GM18867 (cell line): ENCODE results near the gene CDH18.

Source experiments
- ATAC-seq: cut with Tn5 transposase; IDR thresholded peaks from one replicate; pipeline ENCODE4 v1.9.1; 2021; ENCODE audit warnings: mild to moderate bottlenecking, moderate library complexity; ENCODE audit not compliant: unreplicated experiment

Gene CDH18

DNA sequence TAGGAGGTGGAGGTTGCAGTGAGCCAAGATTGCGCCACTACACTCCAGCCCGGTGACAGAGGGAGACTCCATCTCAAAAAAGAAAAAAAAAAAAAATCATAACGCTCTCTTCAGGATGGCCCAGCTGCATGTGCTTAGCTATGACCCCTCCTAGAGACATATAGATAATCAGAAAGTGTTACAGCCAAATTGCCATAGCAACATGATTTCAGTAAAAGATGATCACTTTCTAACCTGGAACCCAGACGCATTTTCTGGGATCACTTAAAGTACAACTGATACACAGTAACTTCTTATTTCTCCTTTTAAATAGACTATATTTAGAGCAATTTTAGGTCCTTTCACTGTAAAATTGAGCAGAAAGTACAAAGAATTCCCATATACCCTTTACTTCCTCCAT is 372.9 kb downstream of the CDH18 start:
- ATAC-seq = no peak

DNA sequence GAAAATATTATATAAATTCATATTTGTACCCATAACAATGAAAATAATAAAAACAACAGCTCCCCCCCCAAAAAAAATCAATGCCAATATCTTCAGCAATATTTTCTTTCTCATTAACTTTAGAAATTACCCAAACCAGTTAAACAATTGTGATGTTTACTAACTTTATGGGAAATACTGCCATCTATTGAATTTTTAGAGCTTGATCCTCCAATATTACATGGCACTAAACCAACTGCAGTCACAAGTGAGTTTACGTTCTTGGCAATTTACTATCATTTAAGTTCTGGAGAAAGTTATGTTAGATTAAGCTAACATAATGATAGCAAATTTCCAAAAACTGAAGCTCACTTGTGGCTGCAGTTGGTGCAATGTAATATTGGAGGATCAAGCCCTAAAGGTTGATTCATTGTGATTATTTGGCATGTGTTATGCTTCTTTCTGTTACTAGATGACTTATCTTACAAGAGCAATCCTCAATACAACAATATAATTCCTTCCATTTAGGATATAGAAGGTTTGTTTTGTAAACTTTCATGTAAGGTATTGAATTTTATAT is 379.5 kb downstream of the CDH18 start:
- no peak for ATAC-seq

DNA sequence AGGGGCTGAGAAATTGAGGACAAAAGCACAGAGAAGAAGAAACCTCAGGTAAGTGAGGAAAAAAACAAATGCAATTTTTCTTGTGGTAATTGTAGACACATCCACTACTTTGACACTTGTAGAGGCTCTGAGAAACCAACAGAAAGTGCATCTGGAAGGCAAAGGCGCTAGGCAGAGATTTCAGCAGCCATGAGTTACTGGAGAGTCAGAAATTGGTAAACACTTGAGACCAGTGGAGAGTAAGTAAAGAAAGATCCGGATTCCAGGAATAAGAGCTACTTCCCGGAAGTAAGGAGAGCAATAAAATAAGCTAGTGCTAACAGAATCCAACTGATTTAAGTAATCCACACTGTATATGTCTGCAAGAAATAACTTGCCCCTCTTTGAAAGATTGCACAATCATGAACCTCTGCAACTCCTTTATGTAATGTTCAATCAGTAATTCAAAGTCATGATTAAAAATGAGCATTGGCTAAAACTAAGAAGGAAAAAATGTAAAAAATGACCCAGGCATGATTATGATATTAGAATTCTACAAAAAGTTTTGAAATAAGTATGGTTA is 382.1 kb downstream of the CDH18 start:
- no peak for ATAC-seq

DNA sequence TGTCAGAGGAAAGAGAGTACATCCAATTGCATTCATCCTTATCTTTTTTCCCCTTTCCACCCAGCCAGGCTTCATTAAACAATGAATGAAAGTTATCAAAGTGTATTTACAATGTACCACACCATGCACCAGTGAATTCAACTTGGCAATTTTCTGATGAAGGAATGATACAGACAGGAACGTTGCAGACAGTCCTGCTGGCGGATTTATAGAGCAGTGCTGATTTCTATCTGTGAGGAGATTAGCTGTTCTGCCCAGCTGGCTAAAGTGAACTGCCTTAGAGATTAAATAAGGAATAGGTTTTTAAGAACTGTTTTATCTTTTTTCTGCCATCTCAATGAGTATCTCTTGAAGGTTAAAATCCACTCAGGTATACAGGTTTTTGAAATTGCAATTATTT is 403.9 kb downstream of the CDH18 start:
- no peak for ATAC-seq

DNA sequence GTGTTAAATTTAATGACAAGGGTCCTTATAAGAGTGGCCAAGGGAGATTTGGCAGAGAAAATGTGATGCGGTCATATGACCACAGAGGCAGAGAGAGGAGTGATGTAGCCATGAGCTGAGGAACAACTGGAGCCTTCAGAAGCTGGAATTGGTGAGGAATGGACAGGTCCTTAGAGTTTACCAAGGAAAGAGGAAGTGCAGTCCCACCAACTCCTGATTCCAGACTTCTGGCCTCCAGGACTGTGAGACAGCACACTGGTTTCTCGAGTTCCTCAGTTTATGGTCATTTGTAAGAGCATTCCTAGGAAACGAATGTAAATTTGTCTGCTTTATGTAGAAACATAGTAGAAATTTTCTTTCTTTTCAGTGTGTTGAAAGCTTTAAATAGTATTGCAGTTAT is 410.1 kb downstream of the CDH18 start:
- no peak for ATAC-seq

DNA sequence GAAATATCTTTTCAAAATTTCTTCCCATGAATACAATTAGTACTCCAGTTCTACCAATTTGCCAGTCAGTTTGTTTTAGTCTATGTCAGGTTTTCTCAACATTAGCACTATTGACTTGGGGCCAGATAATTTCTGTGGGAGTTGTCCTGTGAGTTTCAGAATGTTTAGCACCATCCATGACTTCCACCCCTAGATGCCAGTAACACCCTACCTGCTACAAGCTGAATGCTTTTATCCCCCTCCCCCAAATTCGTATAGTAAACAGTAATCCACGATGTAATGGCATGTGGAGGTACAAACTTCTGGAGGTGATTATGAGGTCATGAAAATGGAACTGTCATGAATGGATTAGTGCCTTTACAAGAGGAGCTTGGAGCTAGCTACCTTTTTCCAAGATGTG is 420.0 kb downstream of the CDH18 start:
- ATAC-seq = no peak

DNA sequence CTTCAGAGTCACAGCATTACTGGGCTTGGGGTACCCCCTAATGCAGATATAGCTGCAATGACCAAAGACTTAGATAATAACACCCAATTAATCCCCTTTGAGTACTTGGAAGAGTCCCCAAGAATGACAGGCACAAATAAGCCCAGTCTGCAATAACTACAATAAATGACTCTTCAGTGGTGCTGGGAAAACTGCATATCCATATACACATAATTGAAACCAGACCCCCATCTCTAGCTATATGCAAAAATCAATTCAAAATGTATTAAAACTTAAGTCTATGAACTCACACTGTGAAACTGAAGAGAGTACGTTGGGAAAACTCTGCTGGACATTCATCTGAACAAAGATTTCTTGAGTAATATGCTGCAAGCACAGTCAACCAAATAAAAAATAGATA is 422.5 kb downstream of the CDH18 start:
- ATAC-seq = no peak

DNA sequence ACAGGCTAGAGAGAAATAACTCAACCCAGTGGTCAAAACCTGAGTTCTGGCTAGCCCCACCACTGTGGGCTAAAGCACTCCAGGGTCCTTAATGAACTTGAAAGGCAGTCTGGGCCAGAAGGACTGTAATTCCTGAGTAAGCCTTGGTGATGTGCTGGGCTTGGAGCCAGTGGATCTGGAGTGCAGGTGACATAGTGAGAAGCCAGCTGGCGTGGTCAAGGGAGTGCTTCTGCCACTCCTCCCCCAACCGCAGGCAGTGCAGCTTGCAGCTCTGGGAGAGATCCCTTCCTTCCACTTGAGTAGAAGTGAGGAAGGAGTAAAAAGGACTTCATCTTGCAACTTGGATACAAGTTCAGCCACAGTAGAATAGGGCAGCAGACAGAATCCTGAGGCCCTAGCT is 424.0 kb downstream of the CDH18 start:
- ATAC-seq = no peak

DNA sequence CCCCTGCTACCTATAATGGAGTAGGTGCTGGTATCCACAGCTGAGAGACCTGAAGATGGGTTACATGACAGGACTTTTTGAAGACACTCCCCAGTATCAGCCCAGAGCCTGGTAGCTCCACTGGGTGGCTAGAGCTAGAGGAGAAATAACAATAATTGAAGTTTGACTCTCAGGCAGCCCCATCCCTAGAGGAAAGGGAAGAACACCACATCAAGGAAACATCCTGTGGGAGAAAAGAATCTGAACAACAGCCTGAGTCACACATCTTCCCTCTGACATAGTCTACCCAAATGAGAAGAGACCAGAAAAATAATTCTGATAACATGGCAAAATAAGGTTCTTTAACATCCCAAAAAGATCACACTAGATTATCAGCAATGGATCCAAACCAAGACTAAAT is 432.1 kb downstream of the CDH18 start:
- no peak for ATAC-seq

DNA sequence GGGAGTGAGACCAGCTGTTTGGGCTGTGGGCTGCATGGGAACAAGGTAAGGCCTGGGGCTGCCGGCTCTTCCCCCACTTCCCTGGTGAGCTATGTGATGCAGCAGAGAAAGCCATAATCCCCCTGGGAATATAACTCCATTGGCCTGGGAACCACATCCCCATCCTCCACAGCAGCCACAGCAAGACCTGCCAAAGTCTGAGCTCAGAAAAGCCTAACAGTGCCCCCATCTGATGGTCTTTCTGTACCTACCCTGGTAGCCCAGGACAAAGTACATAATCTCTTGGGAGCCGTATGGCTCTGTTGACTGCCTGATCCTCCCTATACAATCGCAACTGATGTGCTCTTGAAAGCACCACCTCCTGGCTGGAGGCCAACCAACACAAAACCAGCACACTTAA is 432.6 kb downstream of the CDH18 start:
- ATAC-seq = no peak

DNA sequence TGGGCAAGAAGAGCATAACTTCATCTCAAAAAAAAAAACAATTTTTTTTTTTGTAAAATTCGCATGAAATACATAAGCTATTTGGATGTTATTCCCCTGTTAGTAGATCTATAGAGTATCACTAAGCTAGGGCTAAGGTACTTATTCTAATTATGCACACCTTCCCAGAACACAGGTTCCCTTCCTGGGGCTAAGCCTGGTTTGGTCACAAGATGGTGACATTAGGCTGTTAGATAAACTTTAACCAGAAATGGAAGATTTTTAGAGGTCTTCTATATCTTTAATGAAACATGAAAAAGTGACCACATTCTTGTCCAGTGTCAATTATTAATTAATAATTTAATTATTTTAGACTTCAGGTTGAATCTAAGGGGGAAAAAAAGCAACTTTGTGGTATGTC is 433.5 kb downstream of the CDH18 start:
- no peak for ATAC-seq

DNA sequence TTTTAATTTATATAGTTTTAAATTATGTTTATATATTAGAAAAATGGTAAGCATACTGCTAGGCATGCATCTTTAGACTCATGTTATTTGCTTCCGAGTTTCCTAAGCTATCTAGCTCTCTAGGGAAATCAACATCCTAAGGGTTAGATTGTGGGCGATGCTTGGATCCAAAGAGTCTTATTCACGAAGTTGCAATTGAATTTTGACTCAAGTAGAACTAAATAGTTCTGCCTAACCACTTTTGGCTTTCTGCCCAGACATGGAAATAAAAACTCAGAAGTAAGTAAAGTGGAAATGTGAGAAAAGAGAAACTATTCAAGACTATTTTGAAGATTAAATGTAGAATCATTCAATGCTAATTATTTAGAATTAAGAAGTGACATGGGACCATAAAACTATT is 440.4 kb downstream of the CDH18 start:
- ATAC-seq = no peak

DNA sequence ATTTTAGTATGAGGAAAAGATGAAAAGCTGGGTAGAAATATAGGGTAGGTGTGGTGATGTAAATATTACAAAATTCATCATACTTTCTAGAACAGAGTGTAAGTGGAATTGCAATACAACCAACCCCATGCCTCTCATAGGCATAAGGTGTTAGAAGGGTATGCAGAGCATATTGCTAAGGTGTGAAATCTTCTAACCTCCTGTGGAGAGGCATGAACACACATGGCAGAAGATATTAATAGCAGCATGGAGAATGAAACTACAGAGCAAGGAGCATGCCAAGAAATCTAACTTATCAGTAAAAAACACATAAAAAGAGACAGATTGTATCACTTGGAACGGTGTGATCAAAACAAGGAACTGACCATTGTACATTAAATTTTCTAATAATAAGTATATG is 441.5 kb downstream of the CDH18 start:
- no peak for ATAC-seq

DNA sequence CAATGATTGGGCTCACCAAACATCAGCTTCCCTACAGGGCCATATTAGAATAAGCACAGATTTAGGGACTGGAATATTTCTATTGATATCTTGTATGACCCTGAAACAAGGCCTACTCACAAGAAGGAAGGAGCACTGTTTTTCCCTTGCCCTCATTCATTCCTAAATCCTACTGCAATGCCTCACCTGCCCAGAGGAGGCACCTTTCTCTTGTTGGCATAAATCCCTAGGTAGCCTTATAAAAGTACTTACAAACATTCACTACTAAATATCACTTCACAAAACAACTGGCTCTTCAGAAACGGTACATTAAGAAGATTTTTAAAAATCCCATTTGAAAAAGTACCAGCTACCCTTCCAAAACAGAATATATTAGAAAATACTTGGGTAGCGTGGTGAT is 449.4 kb downstream of the CDH18 start:
- no peak for ATAC-seq

DNA sequence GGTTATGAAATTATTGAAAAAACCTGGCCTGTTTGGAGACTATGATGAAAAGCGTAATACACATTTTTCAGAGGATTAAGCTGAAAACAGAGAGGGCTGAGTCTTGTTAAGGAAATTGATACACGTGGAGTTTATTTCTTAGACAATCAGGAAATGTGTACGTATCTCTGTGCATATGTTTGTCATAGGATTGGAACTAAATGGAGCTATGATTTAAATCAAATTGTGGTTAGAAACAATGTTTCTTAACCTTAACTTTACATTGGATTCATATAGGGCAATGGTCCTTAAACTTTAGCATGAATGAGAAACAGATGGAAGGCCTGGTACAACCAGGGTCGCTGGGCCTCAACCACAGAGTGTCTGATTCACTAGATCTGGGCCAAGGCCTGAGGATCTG is 451.6 kb downstream of the CDH18 start:
- no peak for ATAC-seq

DNA sequence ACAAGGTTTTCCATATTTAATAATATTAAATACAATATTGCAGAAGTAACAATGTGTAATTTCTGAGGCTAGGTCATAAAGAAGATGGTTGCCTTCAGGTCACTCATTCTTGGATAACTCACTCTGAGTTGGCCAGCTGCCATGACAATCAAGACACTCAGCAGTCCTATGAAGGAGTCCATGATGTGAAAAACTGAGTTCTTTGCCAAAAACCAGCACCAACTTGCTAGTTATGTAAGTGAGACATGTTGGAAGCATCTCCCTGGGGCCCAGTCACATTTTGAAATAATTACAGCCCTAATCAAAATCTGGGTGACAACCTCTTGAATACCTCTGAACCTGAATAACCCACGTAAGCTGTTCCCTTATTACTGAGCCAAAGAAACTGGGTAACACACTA is 453.2 kb downstream of the CDH18 start:
- no peak for ATAC-seq

DNA sequence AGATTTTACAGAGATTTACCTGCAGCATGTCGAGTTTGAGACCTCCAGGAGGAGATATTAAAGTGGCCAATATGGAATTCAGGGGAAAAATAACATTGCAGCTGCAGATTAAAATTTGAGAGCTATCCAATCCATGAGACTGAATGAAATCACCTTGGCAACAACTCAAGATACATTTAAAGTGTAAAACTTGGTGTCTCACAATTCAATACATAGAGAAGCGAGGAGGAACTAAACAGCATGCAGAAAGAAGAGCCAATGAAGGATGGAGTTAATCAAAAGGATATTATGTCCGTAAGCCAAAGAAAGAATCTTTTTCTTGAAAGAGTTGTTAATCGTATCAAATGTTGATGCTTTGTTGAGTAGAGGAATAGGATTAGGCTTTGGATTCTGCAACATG is 455.1 kb downstream of the CDH18 start:
- ATAC-seq = no peak

DNA sequence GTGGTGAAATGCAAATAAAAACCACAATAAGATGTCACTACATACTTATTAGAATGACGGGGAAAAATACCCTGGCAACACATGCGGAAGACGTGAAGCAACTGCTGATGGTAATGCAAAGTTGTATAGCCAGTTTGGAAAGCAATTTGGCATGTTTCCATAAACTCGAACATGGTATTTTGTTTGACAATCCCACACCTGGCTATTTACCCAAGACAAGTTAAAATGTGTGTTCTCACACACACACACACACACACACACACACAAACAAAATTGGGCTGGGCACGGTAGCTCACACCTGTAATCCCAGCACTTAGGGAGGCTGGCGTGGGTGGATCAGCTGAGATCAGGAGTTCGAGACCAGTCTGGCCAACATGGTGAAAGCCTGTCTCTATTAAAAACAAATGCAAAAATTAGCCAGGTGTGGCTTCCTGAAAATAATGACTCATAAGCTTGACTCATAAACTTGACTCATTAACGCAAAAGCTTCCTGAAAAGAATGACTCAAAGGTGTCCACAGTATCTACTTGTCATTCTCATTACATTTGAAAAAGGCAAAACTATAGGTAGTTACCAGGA is 456.5 kb downstream of the CDH18 start:
- ATAC-seq = no peak

DNA sequence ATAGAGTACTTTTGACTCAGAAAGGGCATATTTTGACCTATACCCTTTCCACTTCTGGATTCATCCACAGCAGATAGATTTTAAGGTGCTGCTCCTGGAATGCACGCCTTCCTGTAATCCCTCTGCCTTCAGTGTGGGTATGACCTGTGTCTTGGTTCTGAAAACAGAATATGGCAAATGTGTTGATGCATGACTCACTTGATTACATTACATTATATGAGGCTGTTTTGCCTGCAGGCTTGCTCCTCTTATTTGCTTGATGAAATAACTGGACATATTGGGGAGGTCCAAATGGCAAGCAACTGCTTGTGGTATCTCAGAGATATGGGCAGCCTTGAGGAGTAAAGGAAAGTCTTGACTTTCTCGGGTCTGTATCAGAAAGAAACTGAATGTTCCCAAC is 468.6 kb downstream of the CDH18 start:
- ATAC-seq = no peak

DNA sequence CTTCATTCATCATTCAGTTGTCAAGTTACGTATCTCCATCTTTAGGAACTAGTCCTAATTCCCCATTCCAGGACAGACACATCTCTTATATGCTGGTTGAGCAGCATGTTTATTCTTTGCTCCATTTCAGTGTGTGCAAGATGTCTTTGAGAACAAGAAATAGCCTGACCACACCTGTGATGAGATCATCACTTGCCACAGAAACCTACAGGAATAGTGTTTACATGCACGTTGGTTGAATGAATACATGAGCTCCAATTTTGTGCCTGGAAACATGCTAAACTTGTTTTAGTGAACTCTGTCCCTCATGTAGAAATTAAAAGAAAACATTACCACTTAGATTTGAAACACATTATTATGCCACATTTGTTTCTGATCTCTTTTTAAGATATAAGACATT is 489.1 kb downstream of the CDH18 start:
- ATAC-seq = no peak

DNA sequence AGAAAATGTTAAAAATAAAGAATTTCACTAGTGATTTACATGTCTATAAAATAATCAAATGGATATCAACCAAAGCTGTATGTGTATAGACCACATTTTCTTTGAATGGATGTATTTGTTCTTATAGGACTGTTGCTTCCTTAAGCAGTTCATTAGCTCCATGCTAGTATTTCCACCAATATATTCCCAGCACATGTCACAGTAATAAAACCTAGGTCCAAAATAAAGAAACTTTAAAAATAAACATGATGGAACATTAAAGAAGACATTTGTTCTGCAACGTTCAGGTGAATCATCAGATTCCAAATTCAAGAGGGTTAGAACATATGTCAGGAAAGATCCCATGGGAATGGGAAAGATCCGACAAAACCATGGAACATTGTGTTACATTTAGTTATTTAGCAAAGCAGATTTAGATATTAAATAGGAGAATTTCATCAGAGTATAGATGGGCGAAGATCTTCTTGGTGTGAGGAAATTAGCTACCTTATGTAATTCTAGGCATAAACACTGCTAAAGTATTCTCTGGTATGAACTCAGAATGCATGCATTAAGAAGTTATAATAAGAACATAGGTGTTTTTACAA is 490.7 kb downstream of the CDH18 start:
- ATAC-seq = no peak

DNA sequence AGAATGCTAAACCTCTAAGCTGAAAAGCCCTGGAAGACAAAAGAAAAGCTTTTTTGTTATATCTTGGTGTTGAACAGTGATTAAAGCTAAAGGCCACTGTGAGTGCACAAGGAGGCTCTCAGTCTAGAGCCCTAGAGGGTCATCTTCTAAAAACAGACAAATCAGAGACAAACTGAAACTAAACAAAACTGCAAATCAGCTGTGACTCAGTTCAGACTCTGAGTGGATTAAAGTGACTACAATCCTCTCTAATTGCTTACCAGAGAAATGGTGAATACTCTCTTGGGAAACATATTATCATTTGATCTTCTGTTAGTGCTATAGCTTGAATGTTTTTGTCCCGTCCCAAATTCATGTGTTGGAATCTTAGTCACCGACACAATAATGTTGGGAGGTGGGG is 491.9 kb downstream of the CDH18 start:
- ATAC-seq = no peak

DNA sequence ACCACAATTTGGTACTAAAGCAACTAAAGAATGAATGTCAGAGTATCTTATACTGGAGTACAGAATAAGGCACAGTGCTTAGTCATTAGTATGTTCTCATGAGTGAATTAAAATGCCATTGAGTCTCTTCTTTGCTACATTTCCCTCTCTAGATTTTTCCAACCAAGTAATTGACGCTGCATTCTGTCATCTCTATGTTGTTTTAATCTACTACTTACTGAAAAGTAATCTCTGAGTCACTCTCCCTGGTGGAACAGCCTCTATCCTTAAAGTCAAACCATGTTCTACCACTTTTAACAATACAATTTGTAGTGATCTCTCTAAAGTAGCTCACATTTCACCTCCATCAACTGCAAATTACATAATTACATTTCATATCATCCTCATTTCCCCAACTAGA is 495.1 kb downstream of the CDH18 start:
- no peak for ATAC-seq
